HCT116 (cell line): ENCODE results near the gene IMPDH1. TPM values are rescaled to one million over a fixed set of nuclear protein-coding genes. Genes with fewer than 3 reads are reported as not detected.

Experiments used
- ATAC-seq: fragments of 200-7000 bp; cut with Tn5 transposase; 2 replicates; pipeline ENCODE4 v1.9.1; 2020; ENCODE audit warnings: mild to moderate bottlenecking, moderate library complexity
- BruUV-seq: library from RNA; stranded (reverse); fragments of 400-500 nt; replicated peaks from 2 replicates; lab custom pipeline; 2021; lab: Mats Ljungman, UMichigan
- CTCF ChIA-PET: fragments of 300-600 bp; sonication (Branson Sonifier 250); formaldehyde crosslinking; loops from one replicate; lab custom pipeline; 2021; ENCODE audit warnings: antibody characterized with exemption; lab: Charles Lee
- POLR2A ChIA-PET: fragments of 300-600, 350-600 bp; sonication (Branson Sonifier 250); formaldehyde crosslinking; loops from one replicate; lab custom pipeline; 2021; ENCODE audit warnings: antibody characterized with exemption; lab: Charles Lee
- RAD21 ChIA-PET, 2 experiments: fragments of 300-600 bp; sonication (Branson Sonifier 250); formaldehyde crosslinking; loops; one replicate each; lab custom pipeline; 2023; ENCODE audit warnings: low total read pairs in 2 of 2; ENCODE audit not compliant: uncharacterized antibody in 2 of 2, unreplicated experiment in 2 of 2, low non-redundant PET in 1 of 2; lab: Charles Lee
- DNase-seq: peaks from one replicate; pipeline ENCODE4 v3.0.0-alpha.2; 2010; ENCODE audit warnings: low read depth, low spot score
- H2AFZ ChIP-seq: fragments of 200-600 bp; shearing (Covaris generic), sonication (generic); 2 replicates; pipeline ENCODE4 v1.6.1; 2017; ENCODE audit warnings: low read depth, mixed run types, mixed read lengths, antibody characterized with exemption, low read length; ENCODE audit not compliant: poor library complexity, severe bottlenecking
- H3K27ac ChIP-seq: 2 replicates; pipeline ENCODE4 v1.5.1; 2012; ENCODE audit warnings: low read depth, low read length
- H3K27me3 ChIP-seq: fragments of 200-600 bp; sonication (generic); 2 replicates; pipeline ENCODE4 v1.6.1; 2016; ENCODE audit warnings: mixed run types, low read length, mixed read lengths; ENCODE audit not compliant: insufficient read depth
- H3K36me3 ChIP-seq, 2 experiments: fragments of 200-500 bp in 1 of 2; fragments of 200-600 bp in 1 of 2; sonication (Bioruptor generic) in 1 of 2; sonication (generic) in 1 of 2; 2 replicates each; pipeline versions ENCODE4 v1.5.1 to v1.6.1; 2014 to 2016; ENCODE audit warnings: low read length in 2 of 2, inconsistent platforms in 1 of 2, mixed read lengths in 1 of 2, mixed run types in 1 of 2; ENCODE audit not compliant: insufficient read depth in 2 of 2, control insufficient read depth in 1 of 2
- H3K4me1 ChIP-seq, 2 experiments: fragments of 200-600 bp in 1 of 2; sonication (generic) in 1 of 2; 2 replicates each; pipeline versions ENCODE4 v1.5.1 to v1.6.1; 2012 to 2017; ENCODE audit warnings: low read length in 2 of 2, inconsistent platforms in 1 of 2, mild to moderate bottlenecking in 1 of 2, mixed read lengths in 1 of 2, mixed run types in 1 of 2, moderate library complexity in 1 of 2; ENCODE audit not compliant: insufficient read depth in 2 of 2, control insufficient read depth in 1 of 2
- H3K4me2 ChIP-seq: fragments of 200-600 bp; sonication (generic); 2 replicates; pipeline ENCODE4 v1.6.1; 2017; ENCODE audit warnings: mixed run types, low read length, mixed read lengths
- H3K4me3 ChIP-seq, 2 experiments: fragments of 200-600 bp in 1 of 2; sonication (generic) in 1 of 2; replicated peaks in 1 of 2; 2 replicates each; pipeline ENCODE4 v1.5.1; 2011 to 2016; ENCODE audit warnings: low read length in 2 of 2, control low read depth in 1 of 2, low read depth in 1 of 2, mild to moderate bottlenecking in 1 of 2, mixed read lengths in 1 of 2, mixed run types in 1 of 2
- H3K79me2 ChIP-seq: fragments of 200-600 bp; sonication (generic); 2 replicates; pipeline ENCODE4 v1.6.1; 2017; ENCODE audit warnings: mild to moderate bottlenecking, mixed run types, low read length, moderate library complexity, mixed read lengths; ENCODE audit not compliant: insufficient read depth
- H3K9ac ChIP-seq: fragments of 200-600 bp; sonication (generic); 2 replicates; pipeline ENCODE4 v1.6.1; 2016; ENCODE audit warnings: low read length, mixed read lengths
- H3K9me2 ChIP-seq: fragments of 200-600 bp; sonication (generic), shearing (Covaris generic); 2 replicates; pipeline ENCODE4 v1.6.1; 2017; ENCODE audit warnings: mixed run types, mild to moderate bottlenecking, moderate library complexity; ENCODE audit not compliant: insufficient read depth
- H3K9me3 ChIP-seq, 2 experiments: fragments of 200-500 bp in 1 of 2; fragments of 200-600 bp in 1 of 2; sonication (Bioruptor generic) in 1 of 2; sonication (generic) in 1 of 2; 2 replicates each; pipeline ENCODE4 v1.6.1; 2014 to 2017; ENCODE audit warnings: low read length in 2 of 2, mixed read lengths in 2 of 2, inconsistent platforms in 1 of 2, low read depth in 1 of 2, mild to moderate bottlenecking in 1 of 2, mixed run types in 1 of 2, moderate library complexity in 1 of 2; ENCODE audit not compliant: control insufficient read depth in 1 of 2, insufficient read depth in 1 of 2
- H4K20me1 ChIP-seq: fragments of 200-600 bp; sonication (generic), shearing (Covaris generic); 2 replicates; pipeline ENCODE4 v1.6.1; 2017; ENCODE audit warnings: mixed run types, mild to moderate bottlenecking, moderate library complexity; ENCODE audit not compliant: insufficient read depth
- CBX3 ChIP-seq: IDR thresholded peaks from 2 replicates; pipeline ENCODE4 v1.6.1; 2012; ENCODE audit warnings: low read depth
- CEBPB ChIP-seq: IDR thresholded peaks from 2 replicates; pipeline ENCODE4 v1.6.1; 2012; ENCODE audit warnings: low read depth
- CTCF ChIP-seq, 3 experiments: fragments of 200-600 bp in 1 of 3; sonication (generic) in 1 of 3; IDR thresholded peaks in 2 of 3; conservative IDR thresholded peaks in 1 of 3; 2 replicates each; pipeline ENCODE4 v1.5.1; 2012 to 2017; ENCODE audit warnings: low read depth in 2 of 3, low read length in 2 of 3, antibody characterized with exemption in 1 of 3, borderline replicate concordance in 1 of 3, control low read depth in 1 of 3, mild to moderate bottlenecking in 1 of 3, mixed read lengths in 1 of 3, mixed run types in 1 of 3, moderate library complexity in 1 of 3; ENCODE audit not compliant: insufficient read depth in 1 of 3
- EZH2 ChIP-seq: fragments of 200-600 bp; sonication (generic); IDR thresholded peaks from 2 replicates; pipeline ENCODE4 v1.6.1; 2017; ENCODE audit warnings: antibody characterized with exemption, mixed run types
- FOSL1 ChIP-seq: IDR thresholded peaks from 2 replicates; pipeline ENCODE4 v1.6.1; 2012; ENCODE audit warnings: low read depth
- RAD21 ChIP-seq: IDR thresholded peaks from 2 replicates; pipeline ENCODE4 v1.6.1; 2012; ENCODE audit warnings: low read depth, mild to moderate bottlenecking
- REST ChIP-seq: IDR thresholded peaks from 2 replicates; pipeline ENCODE4 v1.6.1; 2012; ENCODE audit warnings: low read depth
- ZBTB33 ChIP-seq: IDR thresholded peaks from 2 replicates; pipeline ENCODE4 v1.6.1; 2011; ENCODE audit warnings: mild to moderate bottlenecking, low read length, moderate library complexity; ENCODE audit not compliant: insufficient replicate concordance; ENCODE audit errors: extremely low read depth
- ZFX ChIP-seq: fragments of 450-650 bp; IDR thresholded peaks from 2 replicates; pipeline ENCODE4 v1.6.1; 2017
- ZNF274 ChIP-seq: fragments of 200-500 bp; sonication (Bioruptor generic); IDR thresholded peaks from 2 replicates; pipeline ENCODE4 v1.6.1; 2014; ENCODE audit warnings: mild to moderate bottlenecking, low read depth, low read length, inconsistent platforms
- intact Hi-C: fragments of 100-400 bp; cut with micrococcal nuclease; formaldehyde crosslinking; loops from 2 replicates; pipeline ENCODE4 v1.10.0; 2022
- total RNA-seq: library from RNA; stranded (reverse); gene quantifications from one replicate; pipeline ENCODE4 v1.2.1, GENCODE V29; 2021; ENCODE audit not compliant: unreplicated experiment

IMPDH1 gene
- total RNA-seq, 1 experiment from 2014 or later = 98.2 TPM

GRCh38 chr7:128349466-128349825, 60.3 kb downstream of the IMPDH1 start:
- ChIA-PET POLR2A (no interaction called here), CTCF (interaction anchor here (1.3 to 3.3 kb wide), 2 partner anchors 39 to 112 kb away, joined by 3 to 134 read pairs; no protein-coding TSS in a partner anchor), RAD21 (no interaction called here)
- H4K20me1 ChIP-seq = no peaks in the 10 kb centered on the region
- no peak overlapping the region for H2AFZ ChIP-seq
- ATAC-seq (no peak), DNase-seq (no peak)
- no TSS peak for BruUV-seq
- intact Hi-C loops = no loop called here
- H3K27me3 ChIP-seq = no peaks in the 10 kb centered on the region
- no peak overlapping the region for H3K9ac ChIP-seq
- no peaks in the 10 kb centered on the region for H3K9me2 ChIP-seq
- no peaks in the 10 kb centered on the region for H3K4me1 ChIP-seq
- no peaks in the 10 kb centered on the region for H3K9me3 ChIP-seq
- H3K4me3 ChIP-seq = no peak overlapping the region
- no peak for TF ChIP-seq ZFX
- TF ChIP-seq CEBPB = no peak
- TF ChIP-seq ZBTB33 = no peak
- TF ChIP-seq EZH2 = no peak
- no peak for TF ChIP-seq CBX3
- TF ChIP-seq FOSL1 = no peak
- no peaks in the 10 kb centered on the region for H3K36me3 ChIP-seq
- no peak overlapping the region for H3K27ac ChIP-seq
- no peak overlapping the region for H3K4me2 ChIP-seq
- H3K79me2 ChIP-seq = no peaks in the 10 kb centered on the region

GRCh38 chr7:128347647-128348097, 62.1 kb downstream of the IMPDH1 start:
- DNase-seq = peak; percentile 18

More at GRCh38 chr7:128347647-128348097, 62.1 kb downstream of the IMPDH1 start:
- Histone ChIP-seq H3K36me3 (no peaks in the 10 kb centered on the region), H3K79me2 (peaks cover 10% of the 10 kb centered on the region), H2AFZ (no peak overlapping the region), H3K4me2 (no peak overlapping the region), H3K27me3 (no peaks in the 10 kb centered on the region), H3K4me3 (no peak overlapping the region), H4K20me1 (no peaks in the 10 kb centered on the region), H3K9me2 (no peaks in the 10 kb centered on the region), H3K9ac (no peak overlapping the region), H3K4me1 (peaks cover 3 to 4% of the 10 kb centered on the region in 2 experiments; a peak in 3 of 4 replicates), H3K9me3 (no peaks in the 10 kb centered on the region), H3K27ac (no peak overlapping the region)
- ChIA-PET RAD21 (interaction anchor here (1.1 to 1.8 kb wide), 5 partner anchors 39 to 112 kb away, joined by 3 to 14 read pairs (median 5); no protein-coding TSS in a partner anchor), POLR2A (interaction anchor here (0.7 kb wide), 1 partner anchor 40 kb away, joined by 4 read pairs; no protein-coding TSS in a partner anchor), CTCF (interaction anchor here (0.7 to 3.3 kb wide), 16 partner anchors 11 to 176 kb away, joined by 3 to 134 read pairs (median 6); partner anchors contain the start of genes HILPDA and IMPDH1)
- peak; percentile 60 for ATAC-seq
- intact Hi-C loops = loop anchor here (1.0 to 2.0 kb wide), 3 partner anchors 40 to 111 kb away; no protein-coding TSS in a partner anchor
- peak; percentile 91 for TF ChIP-seq RAD21
- no peak for TF ChIP-seq EZH2
- TF ChIP-seq ZNF274 = no peak
- peak; percentile 76 to 83 (median 78) for TF ChIP-seq CTCF (IDR thresholded peaks at IDR 0.05 in 2 of 3, conservative IDR thresholded peaks at IDR 0.05 in 1 of 3; ENCODE audit: borderline replicate concordance in 1 of 3, insufficient read depth in 1 of 3, low read depth in 2 of 3, low read length in 2 of 3)
- no peak for TF ChIP-seq REST
- BruUV-seq = no TSS peak
